ENCODE results near the gene C6orf62. TPM values are rescaled to one million over a fixed set of nuclear protein-coding genes. Genes with fewer than 3 reads are reported as not detected.
"Not testable (repeated sequence)": the region's sequence is repeated elsewhere in the genome, so short reads cannot be mapped to it uniquely, and the experiment has no call there.

The C6orf62 gene
- total RNA-seq, 2 donors from 2014 or later = 95.1 to 115 TPM

DNA sequence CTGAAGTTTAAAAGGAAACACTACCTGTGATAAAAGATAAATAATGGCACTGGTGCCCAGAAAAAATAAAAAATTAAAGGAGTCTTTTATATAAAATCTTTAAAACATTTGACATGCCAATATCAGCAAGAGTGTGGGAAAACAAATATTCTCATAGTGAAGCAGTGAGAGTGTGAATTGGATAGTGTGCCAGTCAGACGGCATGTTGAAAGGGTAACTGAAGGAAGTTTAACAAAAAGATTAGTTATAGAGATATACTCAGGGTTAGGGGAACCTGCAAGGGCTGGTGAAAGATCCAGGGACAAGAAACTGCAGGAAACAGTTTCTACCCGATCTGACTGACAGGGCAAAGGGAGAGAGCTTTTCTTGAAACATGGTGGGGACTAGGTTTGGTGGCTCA, 33.5 kb upstream of the C6orf62 start:
- no peak for TF ChIP-seq POLR2A (IDR thresholded peaks at IDR 0.05)
- no peak for TF ChIP-seq POLR2AphosphoS5 (IDR thresholded peaks at IDR 0.05)
- no peak for TF ChIP-seq CTCF (IDR thresholded peaks at IDR 0.05)
- DNase-seq (ENCODE audit: low spot score) = no peak
- no peaks in the 10 kb centered on the region for H3K9me3 ChIP-seq
- H3K27ac ChIP-seq = no peak overlapping the region
- intact Hi-C loops (cut with DNase I) = no loop called here
- H3K4me3 ChIP-seq = no peak overlapping the region
- no peaks in the 10 kb centered on the region for H3K36me3 ChIP-seq
- WGBS = 29% methylated on average over 2 of the region's 2 CpGs
- H3K4me1 ChIP-seq (replicated peaks) = no peaks in the 10 kb centered on the region
- no peaks in the 10 kb centered on the region for H3K27me3 ChIP-seq (replicated peaks; ENCODE audit: insufficient read depth)

- H3K9me3 ChIP-seq; H3K4me3 ChIP-seq; H3K27ac ChIP-seq; H3K36me3 ChIP-seq; DNase-seq (ENCODE audit: low spot score); H3K27me3 ChIP-seq (replicated peaks; ENCODE audit: insufficient read depth); intact Hi-C loops (cut with DNase I); H3K4me1 ChIP-seq (replicated peaks): not testable (repeated sequence)
- WGBS = 93% methylated on average over 3 of the region's 3 CpGs
These were observed 31.9 kb upstream of the C6orf62 start for GRCh38 chr6:24750878-24751277.

- Histone ChIP-seq H3K27me3 (replicated peaks; ENCODE audit: insufficient read depth) (no peaks in the 10 kb centered on the region), H3K36me3 (no peaks in the 10 kb centered on the region), H3K4me1 (replicated peaks) (no peaks in the 10 kb centered on the region), H3K9me3 (no peaks in the 10 kb centered on the region), H3K27ac (no peak overlapping the region), H3K4me3 (no peak overlapping the region)
- TF ChIP-seq CTCF (IDR thresholded peaks at IDR 0.05) (no peak), POLR2A (IDR thresholded peaks at IDR 0.05) (no peak), POLR2AphosphoS5 (IDR thresholded peaks at IDR 0.05) (no peak)
- intact Hi-C loops (cut with DNase I) = no loop called here
- WGBS = 79% methylated on average over 3 of the region's 3 CpGs
- no peak for DNase-seq (ENCODE audit: low spot score)
These were observed 30.3 kb upstream of the C6orf62 start for GRCh38 chr6:24749297-24749696.

DNA sequence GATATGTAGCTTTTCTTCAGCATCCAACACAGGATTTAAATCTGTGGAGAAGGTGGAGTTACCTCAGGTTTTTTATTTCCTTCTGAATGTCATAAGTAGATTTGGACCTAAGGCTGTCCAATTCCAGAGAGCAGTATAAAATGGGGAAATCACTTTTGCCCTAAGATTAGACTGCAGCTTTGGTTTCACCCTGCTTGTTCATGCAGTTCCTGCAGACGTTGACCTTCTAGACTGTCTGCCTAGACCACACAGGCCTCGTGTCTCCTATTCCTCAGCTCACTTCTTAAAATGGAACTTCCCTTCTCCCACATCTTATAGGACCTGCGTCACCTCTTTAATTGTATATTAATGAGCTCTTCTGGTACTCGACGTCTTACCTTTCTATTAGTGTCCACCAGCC, 26.0 kb upstream of the C6orf62 start:
- Histone ChIP-seq H3K36me3 (no peaks in the 10 kb centered on the region), H3K9me3 (no peaks in the 10 kb centered on the region), H3K4me3 (no peak overlapping the region), H3K4me1 (replicated peaks) (no peaks in the 10 kb centered on the region), H3K27ac (no peak overlapping the region), H3K27me3 (replicated peaks; ENCODE audit: insufficient read depth) (no peaks in the 10 kb centered on the region)
- no peak for TF ChIP-seq CTCF (IDR thresholded peaks at IDR 0.05)
- TF ChIP-seq POLR2A (IDR thresholded peaks at IDR 0.05) = no peak
- no peak for TF ChIP-seq POLR2AphosphoS5 (IDR thresholded peaks at IDR 0.05)
- 85% methylated on average over 5 of the region's 5 CpGs for WGBS
- intact Hi-C loops (cut with DNase I) = no loop called here
- DNase-seq (ENCODE audit: low spot score) = no peak

GRCh38 chr6:24743944-24744335, 25.0 kb upstream of the C6orf62 start:
- H3K36me3 ChIP-seq = no peaks in the 10 kb centered on the region
- TF ChIP-seq CTCF (IDR thresholded peaks at IDR 0.05) (no peak), POLR2AphosphoS5 (IDR thresholded peaks at IDR 0.05) (no peak), POLR2A (IDR thresholded peaks at IDR 0.05) (no peak)
- no peaks in the 10 kb centered on the region for H3K9me3 ChIP-seq
- no peak overlapping the region for H3K27ac ChIP-seq
- intact Hi-C loops (cut with DNase I) = no loop called here
- no peaks in the 10 kb centered on the region for H3K27me3 ChIP-seq (replicated peaks; ENCODE audit: insufficient read depth)
- no peak for DNase-seq (ENCODE audit: low spot score)
- no peaks in the 10 kb centered on the region for H3K4me1 ChIP-seq (replicated peaks)
- WGBS = 96% methylated on average over 3 of the region's 3 CpGs
- H3K4me3 ChIP-seq = no peak overlapping the region

Data from prostate gland (tissue), 2 donors.